GM21367 (cell line): ENCODE measurements around the gene FRMD4A.

Source experiments
- ATAC-seq: cut with Tn5 transposase; IDR thresholded peaks from one replicate; pipeline ENCODE4 v1.9.1; 2021; ENCODE audit not compliant: unreplicated experiment

The FRMD4A gene

GRCh38 chr10:14294347-14295059 lies 36.2 kb downstream of the FRMD4A start:
- ATAC-seq: no peak

DNA sequence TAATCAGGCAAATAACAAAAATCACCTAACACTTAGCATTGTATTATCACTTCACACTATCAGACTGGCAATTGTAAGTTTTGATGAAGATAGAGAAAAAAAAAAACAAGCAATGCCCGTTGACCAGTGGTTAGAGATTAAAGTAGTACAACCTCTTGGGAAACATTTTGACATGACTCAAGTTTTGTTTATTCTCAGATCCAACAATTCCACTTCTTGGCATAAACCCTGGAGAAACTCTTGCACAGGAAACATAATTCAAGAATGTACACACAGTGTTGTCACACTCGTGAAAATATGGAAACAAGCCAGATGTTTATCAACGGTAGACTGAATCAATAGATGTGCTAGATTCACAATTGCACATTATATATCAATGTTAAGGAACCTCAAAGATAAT lies 37.2 kb downstream of the FRMD4A start:
- ATAC-seq: no peak

DNA sequence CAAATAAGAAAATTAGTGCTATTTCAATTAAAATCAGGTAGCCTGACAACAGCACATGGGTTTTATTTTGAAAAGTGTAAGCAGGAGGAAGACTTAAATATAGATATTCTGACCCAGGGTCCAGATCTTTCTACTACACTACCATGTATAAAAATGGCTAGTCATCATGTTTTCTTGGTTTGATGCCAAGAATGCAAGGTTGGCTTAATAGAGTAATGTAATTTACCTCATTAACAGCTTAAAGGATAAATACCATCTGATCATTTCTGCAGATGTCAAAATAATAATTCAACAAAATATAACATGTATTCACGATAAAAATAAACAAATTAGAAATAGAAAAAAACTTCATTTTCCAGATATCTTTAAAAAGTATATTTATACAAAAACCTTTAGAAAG lies 39.4 kb downstream of the FRMD4A start:
- no peak for ATAC-seq

DNA sequence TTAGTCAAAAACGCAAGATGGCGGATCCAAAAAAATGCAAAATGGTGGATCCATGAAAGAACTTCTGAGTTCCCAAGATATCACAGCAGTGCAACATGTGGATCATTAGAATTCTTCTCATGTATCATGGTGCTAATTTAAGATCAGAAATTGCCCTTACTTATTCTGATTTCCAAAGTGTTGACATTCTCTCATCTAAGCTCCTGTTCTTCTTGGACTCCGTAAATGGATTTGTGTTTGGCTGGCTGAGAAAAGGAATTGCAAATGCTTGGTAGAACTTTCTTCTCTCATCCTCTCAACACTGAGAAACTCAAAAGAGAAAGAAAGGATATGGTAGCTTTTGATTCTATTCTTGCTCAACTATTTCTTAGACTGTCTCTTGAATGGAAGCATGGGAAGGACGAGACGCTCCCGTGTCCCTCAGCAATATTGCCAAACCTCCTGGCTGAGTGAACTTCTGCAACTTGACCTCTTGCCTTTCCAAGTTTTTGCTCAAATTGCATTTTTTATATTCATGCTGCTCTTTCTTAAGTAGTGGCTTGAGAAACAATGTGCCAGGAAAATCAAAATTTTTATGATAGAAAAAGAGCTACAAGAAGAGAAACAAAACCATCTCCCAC lies 44.7 kb downstream of the FRMD4A start:
- ATAC-seq: no peak

- ATAC-seq: no peak
Observed at GRCh38 chr10:14282276-14282675, 48.4 kb downstream of the FRMD4A start.

DNA sequence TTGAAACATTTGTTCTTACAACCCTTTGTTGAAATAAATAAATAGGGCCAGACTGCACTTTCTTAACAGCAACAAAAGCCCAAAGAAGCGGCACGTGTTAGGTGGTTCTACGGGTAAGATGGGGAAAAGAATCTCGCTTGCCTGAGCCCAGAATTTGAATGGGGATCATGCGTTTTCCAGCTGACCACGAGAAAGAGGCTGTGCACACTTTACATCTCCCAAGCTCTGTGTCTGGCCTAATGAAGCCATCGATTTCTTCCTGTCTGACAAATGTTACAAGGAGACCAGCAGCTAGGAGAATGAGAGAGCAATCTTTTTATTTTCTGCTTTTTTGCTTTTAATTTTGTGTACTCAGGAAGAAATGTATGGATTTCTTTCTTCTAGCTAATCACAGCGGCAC lies 52.2 kb downstream of the FRMD4A start:
- ATAC-seq: no peak

GRCh38 chr10:14276210-14276609 lies 54.5 kb downstream of the FRMD4A start:
- ATAC-seq: no peak

DNA sequence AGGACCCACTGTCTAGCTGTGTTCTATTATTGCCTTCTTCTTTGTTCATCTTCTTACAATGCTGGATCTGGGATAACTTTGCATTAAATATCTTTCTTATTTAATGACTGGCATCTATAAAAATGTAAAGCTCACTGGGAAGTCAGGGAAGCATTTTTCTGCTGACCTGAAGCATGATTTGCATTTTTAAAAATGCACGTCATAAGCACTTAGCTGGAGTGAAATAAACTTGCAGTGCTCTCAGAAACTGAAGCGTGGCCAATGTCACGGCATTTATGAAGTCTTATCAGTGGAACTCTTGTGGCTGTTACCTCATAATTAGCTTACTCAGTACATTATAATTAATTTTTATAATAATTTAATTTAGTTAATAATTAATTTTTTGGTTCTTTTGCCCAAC lies 59.1 kb downstream of the FRMD4A start:
- ATAC-seq: no peak

GRCh38 chr10:14270370-14270769 lies 60.4 kb downstream of the FRMD4A start:
- ATAC-seq: no peak

DNA sequence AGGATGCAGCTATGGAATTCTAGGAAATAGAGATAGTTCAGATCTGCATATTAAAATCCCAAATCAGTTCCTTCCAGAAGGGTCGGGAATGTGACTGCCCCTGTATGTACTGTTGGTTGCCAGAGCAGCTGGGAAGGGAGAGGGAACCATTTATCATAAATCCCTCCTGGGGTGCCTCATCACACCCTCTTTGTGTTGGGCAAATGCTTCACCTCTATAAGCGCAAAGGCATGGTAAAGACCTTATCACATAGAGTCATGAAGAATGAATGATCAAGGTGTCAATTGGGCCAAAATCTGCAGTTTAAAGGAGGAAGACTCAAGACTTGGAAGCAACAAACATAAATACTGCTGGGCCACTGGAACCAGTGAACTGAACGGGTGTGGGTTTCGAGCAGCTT lies 65.0 kb downstream of the FRMD4A start:
- no peak for ATAC-seq

- no peak for ATAC-seq
Observed at GRCh38 chr10:14262836-14263425, 67.8 kb downstream of the FRMD4A start.

DNA sequence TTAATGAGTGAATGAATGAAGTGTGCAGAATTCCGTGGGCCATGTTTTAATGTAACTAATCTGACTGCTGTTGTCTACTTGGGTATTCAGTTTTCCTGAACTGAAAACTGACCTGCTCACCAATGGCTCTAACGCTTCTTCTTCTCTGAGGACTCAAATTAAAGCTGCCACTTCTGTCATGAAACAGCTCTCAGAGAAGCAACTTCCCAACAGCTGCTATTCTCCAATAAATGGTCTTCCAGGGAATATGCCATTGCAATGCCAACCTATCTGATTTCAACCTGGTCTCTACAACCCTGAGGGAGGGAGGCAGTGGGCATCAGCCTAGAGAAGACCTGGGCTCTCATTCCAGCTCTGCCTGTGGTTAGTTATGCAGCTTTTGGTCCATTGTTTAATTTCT lies 69.4 kb downstream of the FRMD4A start:
- ATAC-seq: no peak

GRCh38 chr10:14259696-14260566 lies 70.8 kb downstream of the FRMD4A start:
- ATAC-seq: no peak

GRCh38 chr10:14254368-14254767 lies 76.4 kb downstream of the FRMD4A start:
- no peak for ATAC-seq

GRCh38 chr10:14253711-14254110 lies 77.0 kb downstream of the FRMD4A start:
- ATAC-seq: no peak

GRCh38 chr10:14253079-14253478 lies 77.6 kb downstream of the FRMD4A start:
- ATAC-seq: no peak

- ATAC-seq: no peak
Observed at GRCh38 chr10:14250496-14251076, 80.1 kb downstream of the FRMD4A start.

DNA sequence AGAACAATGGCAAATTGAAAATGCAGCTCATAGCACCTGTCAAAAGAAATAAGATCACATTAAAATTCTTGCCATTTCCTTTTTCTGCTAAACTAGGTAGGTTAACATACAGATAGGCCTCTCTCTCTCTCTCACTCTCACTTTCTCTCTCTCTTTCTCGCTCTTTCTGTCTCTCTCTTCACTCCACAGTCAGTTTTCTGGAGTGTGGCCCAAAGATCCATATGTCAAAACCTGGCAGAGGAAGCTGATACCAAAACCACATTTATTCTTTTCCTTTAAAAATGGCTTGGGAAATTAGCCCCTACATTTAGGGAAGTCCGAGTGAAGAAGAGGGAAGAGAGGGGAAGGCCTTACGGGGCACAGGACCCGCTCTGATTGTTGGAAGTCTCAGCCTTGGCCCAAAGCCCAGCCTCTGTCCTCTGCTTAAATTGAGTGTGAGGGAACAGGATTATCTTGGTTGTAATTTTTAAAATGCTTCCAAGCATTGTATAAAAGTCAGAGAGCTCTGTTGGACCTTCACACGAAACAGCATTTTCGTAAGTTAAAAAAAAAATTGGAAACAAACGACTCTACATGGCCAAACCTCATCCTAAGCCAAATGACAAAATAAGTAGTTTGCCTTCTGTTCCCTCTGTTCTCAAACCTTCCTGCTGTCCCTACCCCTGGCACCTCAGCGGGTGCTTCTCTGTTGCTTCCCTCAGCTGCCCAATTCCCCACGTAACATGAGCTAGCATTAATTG lies 83.2 kb downstream of the FRMD4A start:
- no peak for ATAC-seq

GRCh38 chr10:14244801-14245211 lies 85.9 kb downstream of the FRMD4A start:
- no peak for ATAC-seq

GRCh38 chr10:14244147-14244546 lies 86.6 kb downstream of the FRMD4A start:
- no peak for ATAC-seq
